GM18498 (cell line): ENCODE data around the gene ULK4.
"Not testable (repeated sequence)": the region's sequence is repeated elsewhere in the genome, so short reads cannot be mapped to it uniquely, and the experiment has no call there.

Experiments used
- ATAC-seq: cut with Tn5 transposase; IDR thresholded peaks from one replicate; pipeline ENCODE4 v1.9.1; 2021; ENCODE audit warnings: mild to moderate bottlenecking, moderate library complexity; ENCODE audit not compliant: unreplicated experiment

ULK4 gene

DNA sequence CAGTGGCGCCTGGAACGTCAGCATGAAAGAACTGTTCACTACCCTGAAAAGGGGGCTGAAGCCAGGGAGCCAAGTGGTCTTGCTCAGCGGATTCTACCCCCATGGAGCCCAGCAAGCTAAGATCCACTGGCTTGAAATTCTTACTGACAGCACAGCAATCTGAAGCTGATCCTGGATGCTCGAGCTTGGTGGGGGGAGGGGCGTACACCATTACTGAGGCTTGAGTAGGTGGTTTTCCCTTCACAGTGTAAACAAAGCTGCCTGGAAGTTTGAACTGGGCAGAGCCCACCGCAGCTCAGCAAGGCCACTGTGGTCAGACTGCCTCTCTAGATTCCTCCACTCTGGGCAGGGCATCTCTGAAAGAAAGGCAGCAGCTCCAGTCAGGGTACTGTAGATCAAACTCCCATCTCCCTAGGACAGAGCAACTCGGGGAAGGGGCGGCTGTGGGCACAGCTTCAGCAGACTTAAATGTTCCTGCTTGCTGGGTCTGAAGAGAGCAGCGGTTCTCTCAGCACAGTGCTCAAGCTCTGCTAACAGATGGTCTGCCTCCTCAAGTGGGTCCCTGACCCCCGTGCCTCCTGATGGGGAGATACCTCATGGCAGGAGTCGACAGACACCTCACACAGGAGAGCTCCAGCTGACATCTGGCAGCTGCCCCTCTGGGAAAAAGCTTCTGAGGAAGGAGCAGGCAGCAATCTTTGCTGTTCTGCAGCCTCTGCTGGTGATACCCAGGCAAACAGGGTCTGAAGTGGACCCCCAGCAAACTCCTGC, 591.0 kb downstream of the ULK4 start:
- ATAC-seq = not testable (repeated sequence)

DNA sequence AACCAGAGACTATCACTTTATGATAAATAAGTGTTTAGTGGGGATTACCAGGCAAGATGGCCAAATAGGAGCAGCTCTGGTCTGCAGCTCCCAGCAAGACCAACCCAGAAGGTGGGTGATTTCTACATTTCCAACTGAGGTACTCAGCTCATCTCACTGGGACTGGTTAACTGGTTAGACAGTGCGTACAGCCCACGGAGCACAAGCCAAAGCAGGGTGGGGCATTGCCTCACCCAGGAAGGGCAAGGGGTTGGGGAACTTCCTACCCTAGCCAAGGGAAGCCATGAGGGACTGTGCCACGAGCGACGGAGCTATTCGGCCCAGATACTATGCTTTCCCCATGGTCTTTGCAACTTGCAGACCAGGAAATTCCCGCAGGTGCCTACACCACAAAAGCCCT, 591.6 kb downstream of the ULK4 start:
- no peak for ATAC-seq

DNA sequence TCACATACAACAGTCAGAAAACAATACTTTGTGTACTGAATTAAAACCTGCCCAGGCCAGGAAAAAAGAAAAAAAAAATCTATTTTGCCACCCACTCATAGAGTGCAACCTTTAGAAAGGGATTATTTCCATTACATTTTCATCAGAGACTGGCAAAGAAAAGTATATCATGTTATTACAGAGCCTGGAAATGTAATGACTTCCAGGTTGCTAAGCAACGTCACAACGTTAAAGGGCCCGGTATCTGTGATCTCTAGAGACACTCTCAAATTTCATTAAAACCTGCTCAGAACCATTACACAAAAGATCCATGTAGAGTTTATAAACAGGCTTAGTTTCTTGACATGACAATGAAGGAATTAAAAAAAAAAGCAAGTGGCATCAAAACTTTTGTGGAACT, 592.1 kb downstream of the ULK4 start:
- ATAC-seq = no peak

DNA sequence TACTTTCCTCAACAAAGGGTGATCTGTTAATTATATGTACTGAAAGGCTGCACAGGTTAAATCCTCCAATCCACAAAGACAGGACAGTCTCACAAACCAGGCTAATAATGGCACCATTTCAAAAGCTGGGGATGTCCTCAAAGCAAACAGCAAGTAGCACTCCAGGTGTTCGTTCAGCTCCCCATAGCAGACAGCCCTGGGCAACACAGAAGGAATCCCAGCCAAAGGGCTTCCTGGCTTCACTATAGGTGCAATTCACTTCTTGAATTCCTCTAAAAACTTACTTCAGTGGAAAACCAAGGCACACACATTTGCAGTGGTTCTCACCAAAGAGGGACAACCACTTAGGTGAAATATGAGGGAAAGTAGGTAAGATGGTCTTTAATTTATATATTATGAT, 595.9 kb downstream of the ULK4 start:
- ATAC-seq = no peak

DNA sequence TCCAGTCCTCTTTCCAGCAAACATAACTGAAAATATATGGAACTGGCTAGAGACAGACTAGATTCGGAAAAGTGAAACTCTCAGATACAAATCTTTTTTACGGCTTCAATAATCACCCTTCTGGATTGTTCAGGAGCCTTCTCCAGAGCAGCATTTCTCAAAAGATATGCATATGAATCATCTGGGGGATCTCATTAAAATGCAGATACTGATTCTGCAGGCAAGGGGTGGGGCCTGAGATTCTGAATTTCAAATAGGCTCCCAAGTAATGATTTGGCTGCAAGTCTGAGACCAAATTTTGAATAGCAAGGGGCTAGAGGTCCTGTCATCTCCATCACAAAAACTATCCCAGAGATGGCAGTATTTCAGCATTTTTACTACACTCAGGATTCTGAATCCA, 597.2 kb downstream of the ULK4 start:
- ATAC-seq = no peak

DNA sequence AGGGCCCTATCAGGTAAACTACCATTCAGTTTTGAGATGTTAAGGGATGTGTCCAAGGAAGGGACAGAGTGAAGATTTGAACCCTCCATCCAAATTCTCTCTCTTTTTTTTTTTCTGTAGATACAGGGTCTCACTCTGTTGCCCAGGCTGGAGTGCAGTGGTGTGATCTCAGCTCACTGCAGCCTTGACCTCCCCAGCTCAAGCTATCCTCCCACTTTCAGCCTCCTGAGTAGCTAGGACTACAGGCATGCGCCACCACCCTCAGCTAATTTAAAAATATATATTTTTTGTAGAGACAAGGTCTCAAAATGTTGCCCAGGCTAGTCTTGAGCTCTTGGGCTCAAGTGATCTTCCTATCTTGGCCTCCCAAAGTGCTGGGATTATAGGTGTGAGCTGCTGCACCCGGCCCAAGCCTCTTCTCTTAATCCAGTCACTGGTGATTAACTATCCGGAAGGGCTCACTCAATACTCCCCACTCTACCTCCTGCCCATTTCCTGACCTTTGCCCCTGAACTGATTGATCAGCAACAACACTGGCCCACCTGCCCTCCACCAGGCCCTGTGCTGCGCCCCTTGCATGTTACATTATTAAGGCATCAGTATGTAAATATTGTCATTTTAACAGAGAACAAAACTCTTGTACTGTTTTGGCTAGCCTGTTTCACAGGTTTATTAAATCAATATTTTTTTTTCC, 597.9 kb downstream of the ULK4 start:
- ATAC-seq = no peak

DNA sequence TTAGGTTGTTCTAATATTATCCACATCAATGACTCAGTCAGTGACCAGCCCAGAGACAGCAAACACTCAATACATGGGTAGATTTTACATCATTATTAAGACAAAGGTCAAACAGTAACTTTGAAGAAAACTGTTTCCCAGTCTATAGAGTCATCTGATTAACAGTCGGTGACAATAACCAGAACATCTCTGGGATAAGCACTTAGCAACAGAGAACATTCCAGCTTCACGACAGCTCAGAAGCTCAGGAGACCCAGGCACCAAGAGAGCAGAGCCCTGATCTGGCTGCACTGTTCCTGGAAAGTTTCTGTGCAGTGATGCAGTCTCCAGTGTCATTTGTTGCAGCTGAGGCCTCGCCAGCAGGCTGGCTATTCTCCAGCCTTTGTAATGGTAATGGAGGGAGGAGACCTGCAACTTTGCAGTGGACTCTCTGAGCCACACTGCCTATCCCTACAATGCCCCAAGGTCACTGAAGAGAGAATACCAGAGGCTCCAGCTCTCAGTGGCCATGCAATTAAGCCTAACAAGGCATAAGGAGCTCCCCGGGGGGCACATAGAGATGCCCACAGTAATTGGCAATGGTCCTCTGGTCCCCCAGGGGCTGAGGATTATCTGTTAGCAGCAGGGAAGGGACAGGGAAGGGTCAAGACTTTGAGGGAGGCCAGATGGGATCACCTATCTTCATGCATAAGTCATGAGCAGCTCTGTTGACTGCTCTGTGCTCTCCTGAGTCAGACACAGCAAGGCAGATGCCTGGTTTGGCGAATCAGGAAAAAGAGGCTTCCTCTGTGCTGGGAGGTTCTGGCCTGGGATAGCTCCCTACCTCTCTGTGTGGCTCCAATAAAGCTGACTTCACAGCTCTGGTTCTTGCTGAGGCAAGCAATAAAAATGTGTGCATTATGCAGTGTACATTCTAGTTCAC, 599.0 kb downstream of the ULK4 start:
- no peak for ATAC-seq

DNA sequence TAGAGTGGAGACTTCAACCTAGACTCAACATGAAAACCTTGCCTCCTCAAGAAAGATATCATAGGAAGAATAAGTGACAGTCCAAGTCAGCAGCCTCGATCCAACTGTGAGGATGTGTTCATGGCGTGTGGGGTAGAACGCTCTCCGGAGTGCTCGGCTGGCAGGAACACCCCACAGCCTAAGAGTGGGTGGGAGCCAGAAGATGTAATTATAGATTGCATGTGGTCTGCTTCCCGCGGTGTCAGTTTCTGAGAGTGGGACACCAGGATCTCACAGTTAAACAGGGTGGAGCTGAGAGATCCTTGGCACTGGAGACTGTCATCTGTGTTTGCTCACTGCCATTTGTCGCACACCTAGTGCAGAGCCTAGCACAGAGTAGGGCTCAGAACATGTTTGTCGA, 604.6 kb downstream of the ULK4 start:
- ATAC-seq = no peak

DNA sequence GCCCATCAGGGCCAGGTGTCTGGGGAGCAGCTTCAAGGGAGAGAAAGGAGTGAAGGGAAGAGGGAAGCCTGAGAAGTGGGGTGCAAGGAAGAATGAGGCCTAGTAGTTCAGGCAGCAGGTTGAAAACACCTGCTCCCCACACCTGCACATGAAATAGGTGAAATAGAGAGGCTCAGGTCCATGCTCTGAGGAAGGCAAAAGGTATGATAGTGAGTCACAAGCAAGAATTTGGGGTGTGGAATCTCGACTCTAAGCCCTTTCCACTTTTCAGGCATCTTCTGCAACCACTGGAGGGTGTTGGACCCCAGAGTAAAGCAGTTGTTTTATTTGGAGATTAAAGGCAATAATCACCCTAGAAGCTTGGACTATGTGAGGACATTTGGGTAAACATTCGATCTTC, 605.1 kb downstream of the ULK4 start:
- no peak for ATAC-seq

DNA sequence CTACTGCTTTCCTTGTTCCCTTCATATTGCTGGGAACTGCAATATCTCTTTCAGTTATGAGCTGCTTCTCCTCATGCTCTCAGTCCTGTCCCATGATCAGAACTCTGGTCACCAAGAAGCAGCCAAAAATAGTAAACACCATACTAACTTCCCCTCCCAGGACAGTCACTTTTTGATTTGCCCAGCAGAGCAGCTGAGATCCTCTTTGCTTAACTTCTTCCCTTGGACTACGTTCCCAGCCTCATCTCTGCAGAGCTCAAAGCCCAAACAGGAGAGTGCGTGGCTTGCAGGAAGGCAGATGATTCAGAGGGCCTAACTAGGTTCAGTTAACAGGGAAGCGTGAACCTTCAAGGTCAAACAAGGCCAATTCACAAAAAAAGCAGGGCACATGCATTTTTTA, 609.4 kb downstream of the ULK4 start:
- no peak for ATAC-seq

DNA sequence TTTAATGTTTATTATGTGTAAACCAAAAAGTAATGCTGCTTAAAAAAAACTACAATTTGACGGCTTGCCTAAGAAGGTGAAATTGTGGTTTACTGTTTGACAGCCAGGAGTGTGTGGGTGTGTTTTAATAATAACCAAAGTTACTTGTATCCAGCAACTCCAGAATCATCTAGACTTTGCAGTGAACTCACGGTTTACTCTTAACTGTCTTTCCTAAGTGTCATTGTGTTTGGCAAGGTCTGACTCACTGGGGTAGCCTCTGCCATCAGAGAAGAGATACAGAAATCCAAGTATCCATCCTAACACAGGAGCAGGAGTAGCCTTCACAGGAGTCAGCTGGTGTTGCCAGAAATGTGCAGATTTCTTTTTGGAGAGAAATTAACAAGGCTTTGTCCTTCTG, 611.5 kb downstream of the ULK4 start:
- ATAC-seq = no peak

DNA sequence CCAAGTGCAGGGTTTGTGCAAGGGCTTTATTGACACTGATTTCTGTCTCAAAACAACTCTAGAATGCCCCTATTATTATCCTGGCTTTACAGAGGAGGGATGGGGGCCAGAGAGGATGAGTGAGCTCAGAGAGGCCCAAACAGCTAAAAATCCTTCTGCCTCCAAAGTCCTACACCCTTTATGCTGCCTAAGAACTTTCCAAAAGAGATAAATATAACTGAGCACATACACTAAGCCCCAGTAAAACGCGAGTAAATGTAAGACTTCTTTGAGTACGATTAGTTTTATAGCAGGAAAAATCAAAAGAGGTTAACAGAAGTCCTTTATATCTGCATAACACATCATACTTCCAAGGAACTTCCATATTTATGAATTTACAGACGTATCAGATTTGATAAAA, 613.5 kb downstream of the ULK4 start:
- ATAC-seq = no peak

DNA sequence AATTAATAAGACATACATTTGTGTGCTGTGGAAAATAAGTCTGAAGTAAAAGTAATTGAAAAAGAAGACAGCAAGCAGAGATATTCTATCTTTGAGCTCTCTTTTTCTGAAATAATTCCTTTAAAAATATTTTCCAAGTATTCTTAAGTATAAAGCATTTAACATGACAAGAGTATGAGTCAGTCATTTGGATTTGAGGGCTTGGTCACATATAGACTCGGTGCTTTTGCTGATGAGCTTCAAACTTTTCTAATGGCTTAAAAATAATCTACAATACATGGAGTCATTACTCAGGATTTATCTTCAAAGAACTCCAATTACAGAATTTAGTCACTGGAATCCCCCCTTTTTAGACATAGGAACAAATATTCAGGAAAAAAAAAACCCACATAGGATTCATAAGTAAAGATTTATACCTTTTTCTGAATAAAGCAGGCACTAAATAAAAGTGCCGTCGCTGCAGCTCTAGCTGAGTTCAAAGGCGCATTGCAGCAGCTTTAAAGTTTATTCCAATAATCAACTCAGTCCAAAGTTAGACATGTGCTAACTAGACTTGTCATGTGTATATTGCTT, 615.1 kb downstream of the ULK4 start:
- ATAC-seq = no peak

DNA sequence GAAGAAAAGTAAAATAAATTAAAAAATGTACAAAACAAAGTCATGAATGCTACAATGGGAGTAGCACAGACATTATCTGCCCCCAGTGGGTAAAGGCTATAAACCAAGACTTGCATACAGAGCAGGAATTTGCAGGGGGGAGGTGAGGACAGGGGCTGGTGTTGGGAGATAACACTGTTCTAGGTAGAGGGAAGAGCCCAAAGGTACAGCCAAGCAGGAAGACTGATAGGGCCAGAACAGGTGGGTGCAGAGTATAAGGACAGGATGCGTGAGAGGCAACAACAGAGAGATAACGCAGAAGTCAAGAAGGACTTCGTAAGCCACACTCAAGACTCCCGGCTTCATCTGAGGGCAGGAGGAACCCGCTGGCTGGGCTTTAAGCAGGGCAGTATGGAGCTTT, 616.1 kb downstream of the ULK4 start:
- no peak for ATAC-seq

DNA sequence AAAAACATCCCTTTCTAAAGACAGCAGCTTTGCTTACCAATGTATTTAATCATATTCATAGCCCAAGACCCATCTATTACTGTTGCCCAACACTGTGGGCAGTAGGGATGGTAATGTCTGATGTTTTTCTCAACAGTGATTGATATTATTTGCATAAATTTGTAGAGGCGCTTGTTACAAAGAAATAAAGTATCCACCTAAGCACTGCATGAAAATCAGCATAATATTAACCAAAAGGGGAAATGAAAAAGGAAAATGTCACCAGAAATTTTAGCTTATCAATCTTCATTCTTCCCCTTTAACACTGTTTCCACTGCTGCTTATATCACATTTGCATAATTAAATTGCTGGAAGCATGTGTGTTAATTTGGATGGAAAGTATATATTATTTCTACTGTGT, 622.1 kb downstream of the ULK4 start:
- no peak for ATAC-seq

DNA sequence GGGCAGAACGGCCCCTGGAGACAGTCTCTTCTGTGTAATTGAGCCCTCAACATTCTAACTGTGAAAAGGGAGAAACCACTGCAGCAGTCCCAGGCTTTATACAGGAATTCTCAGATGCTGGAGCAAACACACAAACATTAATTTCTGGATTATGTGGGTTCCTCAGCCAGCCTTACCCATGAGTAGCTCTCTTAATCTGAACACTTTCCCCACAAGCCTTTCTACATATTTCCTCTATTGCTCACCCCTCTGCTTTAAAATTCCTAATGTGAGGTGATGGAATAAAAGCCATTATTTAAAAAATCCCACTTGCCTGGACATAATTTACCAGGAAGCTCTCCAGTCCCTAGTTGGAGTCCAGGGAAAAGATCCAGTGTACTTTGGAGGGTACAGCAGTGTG, 623.6 kb downstream of the ULK4 start:
- ATAC-seq = no peak

DNA sequence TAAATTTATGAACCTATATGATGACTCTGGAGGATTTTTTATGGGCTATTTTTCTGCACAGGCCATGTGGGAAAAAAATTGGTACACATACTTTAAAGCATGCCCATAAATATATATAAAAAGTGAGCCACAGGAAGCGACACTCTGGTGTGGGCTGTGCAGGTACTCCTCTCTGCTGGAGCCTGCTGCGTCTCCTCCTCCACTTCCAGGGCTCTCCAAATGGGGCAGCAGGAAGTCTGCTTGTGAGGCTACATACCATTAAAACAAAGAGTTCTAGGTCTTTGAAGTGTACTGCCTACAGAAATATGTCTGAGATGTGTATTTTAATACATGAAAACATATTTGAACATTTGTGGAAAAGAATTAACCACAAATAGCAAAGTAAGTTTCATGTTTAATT, 627.5 kb downstream of the ULK4 start:
- ATAC-seq = no peak

DNA sequence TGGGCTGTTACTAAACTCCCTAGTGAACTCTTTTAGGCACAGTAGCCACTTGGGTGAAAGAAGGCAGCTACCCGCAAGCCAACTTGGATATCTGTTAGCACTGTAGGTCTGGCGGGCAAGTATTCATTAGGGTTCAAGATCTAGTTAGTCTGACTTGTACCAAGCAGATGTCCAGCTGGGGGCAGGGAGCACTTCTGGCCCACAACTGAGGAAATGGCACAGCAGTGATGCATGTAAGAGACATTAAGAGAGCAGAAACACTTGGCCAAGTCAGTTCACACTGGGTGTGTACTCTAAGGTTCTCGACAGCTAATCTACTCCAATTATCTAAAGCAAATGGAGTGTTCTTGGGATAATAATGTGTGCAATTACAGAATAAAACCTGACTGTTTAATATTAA, 630.9 kb downstream of the ULK4 start:
- ATAC-seq = no peak

DNA sequence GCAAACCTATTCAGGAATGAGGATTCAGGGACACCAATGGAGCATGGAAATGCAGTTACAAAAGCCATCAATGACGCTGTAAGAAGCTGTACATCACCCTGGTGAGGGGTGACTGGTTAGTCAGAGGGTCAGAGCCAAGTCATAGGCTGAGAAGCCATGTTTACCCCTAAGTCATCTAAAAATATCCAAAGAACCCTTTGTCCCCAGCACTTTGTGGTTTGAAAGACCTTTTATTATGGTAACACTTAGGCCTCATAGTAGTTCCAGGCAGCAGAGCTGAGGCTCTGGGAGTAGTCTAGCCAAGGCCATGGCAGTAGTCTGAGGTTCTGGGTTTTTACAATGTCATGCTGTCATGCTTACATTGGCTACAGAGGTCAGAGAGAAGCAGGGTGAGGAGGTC, 631.4 kb downstream of the ULK4 start:
- ATAC-seq = no peak

DNA sequence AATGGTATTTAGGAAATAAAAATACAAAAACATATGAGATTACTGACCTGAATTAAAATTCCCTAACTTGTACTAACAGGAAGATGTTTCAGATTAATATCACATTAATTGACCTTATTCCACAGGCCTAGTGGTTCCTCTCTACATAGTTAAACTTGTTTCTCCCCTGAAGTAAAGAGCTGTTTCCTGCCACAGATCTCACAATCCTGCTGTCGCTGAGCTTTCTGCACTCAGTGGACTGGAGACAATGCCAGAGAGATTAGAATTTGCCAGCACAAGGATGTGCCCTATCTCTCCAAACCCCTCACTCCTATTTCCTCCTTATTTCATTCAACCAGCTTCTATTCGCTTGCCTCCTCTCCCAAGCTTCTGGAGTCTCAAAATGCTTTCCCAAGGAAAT, 632.0 kb downstream of the ULK4 start:
- ATAC-seq = no peak

DNA sequence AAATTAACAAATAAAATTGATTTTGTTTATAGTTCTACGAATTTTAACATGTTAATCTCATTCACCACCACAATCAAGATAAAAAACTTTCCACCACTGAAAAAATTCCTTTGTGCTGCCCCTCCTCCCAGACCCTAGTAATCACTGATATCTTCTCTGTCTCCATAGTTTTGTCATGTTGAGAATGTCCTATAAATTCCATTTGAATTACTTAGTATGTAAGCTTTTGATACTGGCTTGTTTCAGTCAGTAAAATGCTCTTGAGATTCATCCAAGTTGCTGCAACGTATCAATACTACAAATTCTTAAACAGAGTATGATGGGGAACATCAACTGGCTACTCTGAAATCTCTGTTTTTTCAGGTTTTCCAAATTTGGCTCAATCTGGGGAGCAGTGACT, 633.0 kb downstream of the ULK4 start:
- ATAC-seq = no peak
